ENCODE data around the gene ERVFRD-1. TPM values are rescaled to one million over a fixed set of nuclear protein-coding genes. Genes with fewer than 3 reads are reported as not detected.

The ERVFRD-1 gene
- total RNA-seq, 5 donors from 2014 or later (not counting 1 experiment from before 2014, with no cell fraction given): 0.10 TPM; not detected in 4

- Mint-ChIP-seq H3K36me3 (no peaks in the 10 kb centered on the region), H3K4me3 (no peak overlapping the region), H3K9me3 (no peaks in the 10 kb centered on the region), H3K27ac (no peak overlapping the region), H3K4me1 (no peaks in the 10 kb centered on the region), H3K27me3 (peaks cover 0 to 8% of the 10 kb centered on the region in 2 donors)
- Histone ChIP-seq H3K9me3 (no peaks in the 10 kb centered on the region), H3K27me3 (replicated peaks in 1 of 2; ENCODE audit: control insufficient read depth in 2 of 2, extremely low read depth in 1 of 2, insufficient read depth in 2 of 2, low read length in 1 of 2) (peaks cover 2 to 5% of the 10 kb centered on the region in 2 experiments), H3K27ac (ENCODE audit: low read length) (no peak overlapping the region), H3K4me1 (ENCODE audit: control insufficient read depth in 1 of 2, extremely low read depth in 1 of 2, insufficient read depth in 2 of 2, low read length in 2 of 2) (no peaks in the 10 kb centered on the region), H3K4me3 (ENCODE audit: control insufficient read depth in 1 of 2, extremely low read depth in 1 of 2, low read length in 1 of 2) (no peak overlapping the region), H3K36me3 (ENCODE audit: control insufficient read depth in 2 of 2, extremely low read depth in 1 of 2, insufficient read depth in 1 of 2, low read length in 1 of 2) (no peaks in the 10 kb centered on the region)
- CTCF ChIA-PET: no interaction called here
- POLR2A ChIA-PET: no interaction called here
- 100% methylated on average over 1 of the region's 3 CpGs for WGBS (ENCODE audit: insufficient coverage)
- DNase-seq: no peak
- no peak for ATAC-seq (replicated peaks in 1 of 4)
Observed at GRCh38 chr6:11064836-11065235, 46.7 kb downstream of the ERVFRD-1 start.

DNA sequence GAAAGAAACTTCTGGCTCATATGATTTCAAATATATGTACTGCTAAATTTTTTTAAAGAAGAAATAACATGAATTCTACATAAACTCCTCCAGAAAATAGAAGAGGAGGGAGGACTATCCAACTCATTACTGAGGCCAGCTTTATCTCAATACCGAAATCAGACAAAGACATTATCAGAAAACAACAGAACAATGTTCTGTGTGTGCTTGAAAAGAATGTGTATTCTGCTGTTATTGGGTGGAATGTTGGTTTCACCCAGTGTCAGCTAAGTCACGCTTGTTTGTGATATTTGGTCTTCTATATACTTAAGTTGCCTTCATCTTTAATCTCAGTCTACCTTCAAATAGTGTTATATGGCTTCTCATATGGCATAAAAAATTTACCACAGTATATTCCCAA, 48.8 kb downstream of the ERVFRD-1 start:
- Mint-ChIP-seq H3K27me3 (peaks cover 0 to 8% of the 10 kb centered on the region in 2 donors), H3K27ac (no peak overlapping the region), H3K36me3 (no peaks in the 10 kb centered on the region), H3K4me1 (no peaks in the 10 kb centered on the region), H3K9me3 (no peaks in the 10 kb centered on the region), H3K4me3 (no peak overlapping the region)
- Histone ChIP-seq H3K4me1 (ENCODE audit: control insufficient read depth in 1 of 2, extremely low read depth in 1 of 2, insufficient read depth in 2 of 2, low read length in 2 of 2) (no peaks in the 10 kb centered on the region), H3K36me3 (ENCODE audit: control insufficient read depth in 2 of 2, extremely low read depth in 1 of 2, insufficient read depth in 1 of 2, low read length in 1 of 2) (no peaks in the 10 kb centered on the region), H3K9me3 (no peaks in the 10 kb centered on the region), H3K27me3 (replicated peaks in 1 of 2; ENCODE audit: control insufficient read depth in 2 of 2, extremely low read depth in 1 of 2, insufficient read depth in 2 of 2, low read length in 1 of 2) (peaks cover 2 to 3% of the 10 kb centered on the region in 2 experiments), H3K4me3 (ENCODE audit: control insufficient read depth in 1 of 2, extremely low read depth in 1 of 2, low read length in 1 of 2) (no peak overlapping the region), H3K27ac (ENCODE audit: low read length) (no peak overlapping the region)
- no peak for ATAC-seq (replicated peaks in 1 of 4)
- no CpG with 5 or more reads among the region's 2 CpGs for WGBS (ENCODE audit: insufficient coverage)
- DNase-seq: no peak
- ChIA-PET CTCF (interaction anchor here in 1 of 2 donors (1.1 kb wide), 1 partner anchor 13 kb away, joined by 3 read pairs; no protein-coding TSS in a partner anchor), POLR2A (no interaction called here)

- Histone ChIP-seq H3K4me3 (ENCODE audit: control insufficient read depth in 1 of 2, extremely low read depth in 1 of 2, low read length in 1 of 2) (no peak overlapping the region), H3K4me1 (ENCODE audit: control insufficient read depth in 1 of 2, extremely low read depth in 1 of 2, insufficient read depth in 2 of 2, low read length in 2 of 2) (no peaks in the 10 kb centered on the region), H3K36me3 (ENCODE audit: control insufficient read depth in 2 of 2, extremely low read depth in 1 of 2, insufficient read depth in 1 of 2, low read length in 1 of 2) (no peaks in the 10 kb centered on the region), H3K27ac (ENCODE audit: low read length) (no peak overlapping the region), H3K9me3 (no peaks in the 10 kb centered on the region), H3K27me3 (replicated peaks in 1 of 2; ENCODE audit: control insufficient read depth in 2 of 2, extremely low read depth in 1 of 2, insufficient read depth in 2 of 2, low read length in 1 of 2) (peaks cover 2 to 3% of the 10 kb centered on the region in 2 experiments)
- H3K4me3 Mint-ChIP-seq: no peak overlapping the region
- H3K9me3 Mint-ChIP-seq: no peaks in the 10 kb centered on the region
- peaks cover 0 to 8% of the 10 kb centered on the region in 2 donors for H3K27me3 Mint-ChIP-seq
- ChIA-PET POLR2A (no interaction called here), CTCF (interaction anchor here in 1 of 2 donors (0.5 to 1.1 kb wide), 2 partner anchors 13 to 404 kb away, joined by 3 to 5 read pairs; no protein-coding TSS in a partner anchor)
- no peaks in the 10 kb centered on the region for H3K4me1 Mint-ChIP-seq
- ATAC-seq (replicated peaks in 1 of 4) (no peak), DNase-seq (no peak)
- no peaks in the 10 kb centered on the region for H3K36me3 Mint-ChIP-seq
- whole genome bisulfite sequencing (ENCODE audit: insufficient coverage): no CpG with 5 or more reads among the region's 4 CpGs
- no peak overlapping the region for H3K27ac Mint-ChIP-seq
Observed at GRCh38 chr6:11062083-11062482, 49.4 kb downstream of the ERVFRD-1 start.

DNA sequence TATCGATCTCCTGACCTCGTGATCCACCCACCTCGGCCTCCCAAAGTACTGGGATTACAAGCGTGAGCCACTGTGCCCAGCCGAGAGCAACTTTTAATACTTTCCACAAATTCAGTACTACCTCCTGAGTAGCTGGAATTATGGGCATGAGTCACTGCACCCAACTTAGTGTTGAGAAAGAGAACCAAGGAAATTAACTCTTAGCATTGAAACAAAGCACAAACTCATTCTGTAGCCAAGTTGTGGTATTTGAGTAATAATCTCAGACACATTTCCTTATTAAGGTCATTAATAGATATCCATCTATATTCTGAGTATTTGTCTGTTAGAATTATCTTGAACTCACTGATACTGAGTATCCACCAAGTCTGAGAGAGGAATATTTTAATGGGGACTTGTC, 53.1 kb downstream of the ERVFRD-1 start:
- Mint-ChIP-seq H3K4me1 (no peaks in the 10 kb centered on the region), H3K4me3 (no peak overlapping the region), H3K27me3 (peaks cover 0 to 11% of the 10 kb centered on the region in 2 donors), H3K27ac (no peak overlapping the region), H3K36me3 (no peaks in the 10 kb centered on the region), H3K9me3 (no peaks in the 10 kb centered on the region)
- no peak for DNase-seq
- no CpG with 5 or more reads among the region's 5 CpGs for WGBS (ENCODE audit: insufficient coverage)
- Histone ChIP-seq H3K9me3 (no peaks in the 10 kb centered on the region), H3K4me3 (ENCODE audit: control insufficient read depth in 1 of 2, extremely low read depth in 1 of 2, low read length in 1 of 2) (no peak overlapping the region), H3K36me3 (ENCODE audit: control insufficient read depth in 2 of 2, extremely low read depth in 1 of 2, insufficient read depth in 1 of 2, low read length in 1 of 2) (no peaks in the 10 kb centered on the region), H3K27ac (ENCODE audit: low read length) (no peak overlapping the region), H3K27me3 (replicated peaks in 1 of 2; ENCODE audit: control insufficient read depth in 2 of 2, extremely low read depth in 1 of 2, insufficient read depth in 2 of 2, low read length in 1 of 2) (no peaks in the 10 kb centered on the region), H3K4me1 (ENCODE audit: control insufficient read depth in 1 of 2, extremely low read depth in 1 of 2, insufficient read depth in 2 of 2, low read length in 2 of 2) (no peaks in the 10 kb centered on the region)
- ChIA-PET POLR2A (no interaction called here), CTCF (interaction anchor here in 1 of 2 donors (0.6 kb wide), 1 partner anchor 54 kb away, joined by 3 read pairs; no protein-coding TSS in a partner anchor)
- ATAC-seq (replicated peaks in 1 of 4): no peak

DNA sequence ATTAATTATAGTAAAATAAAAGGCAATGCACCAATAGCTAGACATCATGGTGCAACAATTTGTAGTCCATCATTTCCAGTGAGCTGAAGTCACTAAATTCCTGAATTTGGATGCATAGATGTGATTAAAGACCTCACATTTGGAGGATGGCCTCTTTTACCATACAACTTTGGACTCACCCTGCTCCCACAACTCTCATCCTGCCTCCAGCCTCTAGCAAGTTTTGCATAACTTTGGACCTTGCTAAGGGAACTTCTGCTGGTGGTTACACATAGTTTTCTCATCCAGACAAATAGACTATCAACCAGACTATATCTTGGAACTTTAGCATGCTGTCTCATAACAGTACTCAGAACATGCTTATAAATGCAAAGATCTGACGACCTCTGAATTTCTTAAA, 54.7 kb downstream of the ERVFRD-1 start:
- Mint-ChIP-seq H3K4me3 (no peak overlapping the region), H3K9me3 (no peaks in the 10 kb centered on the region), H3K27me3 (peaks cover 5 to 14% of the 10 kb centered on the region in 2 donors), H3K4me1 (no peaks in the 10 kb centered on the region), H3K27ac (no peak overlapping the region), H3K36me3 (no peaks in the 10 kb centered on the region)
- ChIA-PET CTCF (interaction anchor here (1.4 to 2.3 kb wide), 2 partner anchors 10 to 12 kb away, joined by 3 to 8 read pairs; no protein-coding TSS in a partner anchor), POLR2A (no interaction called here)
- H3K4me1 ChIP-seq (ENCODE audit: control insufficient read depth in 1 of 2, extremely low read depth in 1 of 2, insufficient read depth in 2 of 2, low read length in 2 of 2): no peaks in the 10 kb centered on the region
- H3K4me3 ChIP-seq (ENCODE audit: control insufficient read depth in 1 of 2, extremely low read depth in 1 of 2, low read length in 1 of 2): no peak overlapping the region
- no peak overlapping the region for H3K27ac ChIP-seq (ENCODE audit: low read length)
- H3K9me3 ChIP-seq: no peaks in the 10 kb centered on the region
- H3K36me3 ChIP-seq (ENCODE audit: control insufficient read depth in 2 of 2, extremely low read depth in 1 of 2, insufficient read depth in 1 of 2, low read length in 1 of 2): no peaks in the 10 kb centered on the region
- no peaks in the 10 kb centered on the region for H3K27me3 ChIP-seq (replicated peaks in 1 of 2; ENCODE audit: control insufficient read depth in 2 of 2, extremely low read depth in 1 of 2, insufficient read depth in 2 of 2, low read length in 1 of 2)
- no peak for ATAC-seq (replicated peaks in 1 of 4)
- no peak for DNase-seq
- no CpG with 5 or more reads among the region's 1 CpG for WGBS (ENCODE audit: insufficient coverage)

DNA sequence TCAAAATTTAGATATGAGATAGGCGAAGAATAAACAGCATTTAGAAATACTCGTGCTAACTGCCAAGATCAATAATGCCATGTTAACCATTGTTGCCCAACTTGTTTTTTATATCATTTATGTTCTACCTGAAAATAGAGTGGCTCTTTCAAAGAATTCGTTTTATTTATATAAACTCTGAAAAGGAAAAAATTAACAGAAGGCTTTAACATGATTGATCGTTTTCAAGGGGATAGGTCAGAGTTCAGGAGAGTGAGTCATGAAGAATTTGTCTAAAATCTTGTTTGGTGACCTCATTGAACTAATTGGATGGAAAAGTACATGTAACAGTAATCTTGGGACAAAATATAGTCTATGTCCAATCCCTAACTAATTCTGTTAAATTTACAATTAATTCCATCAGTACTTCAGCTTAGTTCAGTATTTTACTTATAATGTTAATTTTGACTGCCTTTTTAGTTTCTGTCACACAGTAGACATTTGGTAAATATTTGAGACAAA, 56.3 kb downstream of the ERVFRD-1 start:
- H3K9me3 Mint-ChIP-seq: no peaks in the 10 kb centered on the region

More for the DNA sequence above, 56.3 kb downstream of the ERVFRD-1 start:
- CTCF ChIA-PET: interaction anchor here in 1 of 2 donors (0.7 to 2.3 kb wide), 2 partner anchors 11 to 441 kb away, joined by 3 to 8 read pairs; no protein-coding TSS in a partner anchor
- H3K27me3 ChIP-seq (replicated peaks in 1 of 2; ENCODE audit: control insufficient read depth in 2 of 2, extremely low read depth in 1 of 2, insufficient read depth in 2 of 2, low read length in 1 of 2): no peaks in the 10 kb centered on the region
- POLR2A ChIA-PET: no interaction called here
- no peaks in the 10 kb centered on the region for H3K4me1 ChIP-seq (ENCODE audit: control insufficient read depth in 1 of 2, extremely low read depth in 1 of 2, insufficient read depth in 2 of 2, low read length in 2 of 2)
- H3K9me3 ChIP-seq: no peaks in the 10 kb centered on the region
- Mint-ChIP-seq H3K4me1 (no peaks in the 10 kb centered on the region), H3K4me3 (no peak overlapping the region), H3K36me3 (no peaks in the 10 kb centered on the region), H3K27me3 (peaks cover 10 to 16% of the 10 kb centered on the region in 2 donors), H3K27ac (no peak overlapping the region)
- no CpG with 5 or more reads among the region's 4 CpGs for WGBS (ENCODE audit: insufficient coverage)
- ATAC-seq (replicated peaks in 1 of 4) (no peak), DNase-seq (no peak)
- no peaks in the 10 kb centered on the region for H3K36me3 ChIP-seq (ENCODE audit: control insufficient read depth in 2 of 2, extremely low read depth in 1 of 2, insufficient read depth in 1 of 2, low read length in 1 of 2)
- H3K27ac ChIP-seq (ENCODE audit: low read length): no peak overlapping the region
- no peak overlapping the region for H3K4me3 ChIP-seq (ENCODE audit: control insufficient read depth in 1 of 2, extremely low read depth in 1 of 2, low read length in 1 of 2)
